GM18909 (cell line): Measurements from ENCODE around the gene SMIM29.

Experiments
- ATAC-seq: cut with Tn5 transposase; IDR thresholded peaks from one replicate; pipeline ENCODE4 v1.9.1; 2021; ENCODE audit warnings: mild to moderate bottlenecking; ENCODE audit not compliant: unreplicated experiment, poor library complexity

SMIM29 gene

GRCh38 chr6:34230653-34231371 lies 18.0 kb downstream of the SMIM29 start:
- ATAC-seq = no peak

GRCh38 chr6:34229877-34230276 lies 18.9 kb downstream of the SMIM29 start:
- no peak for ATAC-seq

- no peak for ATAC-seq
These were observed 20.9 kb downstream of the SMIM29 start for GRCh38 chr6:34227761-34228421.

GRCh38 chr6:34226731-34227586 lies 21.8 kb downstream of the SMIM29 start:
- no peak for ATAC-seq

- no peak for ATAC-seq
These were observed 22.7 kb downstream of the SMIM29 start for GRCh38 chr6:34226066-34226465.

GRCh38 chr6:34225551-34225950 lies 23.3 kb downstream of the SMIM29 start:
- no peak for ATAC-seq

GRCh38 chr6:34223956-34224940 lies 24.6 kb downstream of the SMIM29 start:
- peak; percentile 92 for ATAC-seq

- ATAC-seq = peak; percentile 25
These were observed 25.3 kb downstream of the SMIM29 start for GRCh38 chr6:34223381-34223955.

- no peak for ATAC-seq
These were observed 30.1 kb downstream of the SMIM29 start for GRCh38 chr6:34218691-34219090.

GRCh38 chr6:34213772-34214171 lies 35.0 kb downstream of the SMIM29 start:
- no peak for ATAC-seq

- no peak for ATAC-seq
These were observed 40.9 kb downstream of the SMIM29 start for GRCh38 chr6:34207695-34208443.

GRCh38 chr6:34206726-34207125 lies 42.1 kb downstream of the SMIM29 start:
- ATAC-seq = no peak

GRCh38 chr6:34205916-34206315 lies 42.9 kb downstream of the SMIM29 start:
- ATAC-seq = no peak

GRCh38 chr6:34205466-34205865 lies 43.3 kb downstream of the SMIM29 start:
- ATAC-seq = no peak

GRCh38 chr6:34204693-34205092 lies 44.1 kb downstream of the SMIM29 start:
- no peak for ATAC-seq

GRCh38 chr6:34202329-34203201 lies 46.2 kb downstream of the SMIM29 start:
- no peak for ATAC-seq

GRCh38 chr6:34201455-34202107 lies 47.2 kb downstream of the SMIM29 start:
- ATAC-seq = no peak
